Measurements from ENCODE around the gene CD69.

- TF ChIP-seq POLR2A (IDR thresholded peaks at IDR 0.05; ENCODE audit: low read depth, low read length) (no peak), CTCF (IDR thresholded peaks at IDR 0.05; ENCODE audit: extremely low read depth in 1 of 2, insufficient read depth in 1 of 2, low read depth in 1 of 2, low read length in 2 of 2) (no peak), FOS (IDR thresholded peaks at IDR 0.05; ENCODE audit: borderline replicate concordance, insufficient read depth, low read length) (no peak), POLR2AphosphoS5 (IDR thresholded peaks at IDR 0.05; ENCODE audit: insufficient read depth, low read depth, low read length) (no peak)
Measured at GRCh38 chr12:9711664-9712063, 49.0 kb downstream of the CD69 start.

All from endothelial cell of umbilical vein (primary cell).